Dermis microvascular lymphatic vessel endothelial cell (primary cell): ENCODE measurements around the gene SLC2A1. TPM values are rescaled to one million over a fixed set of nuclear protein-coding genes. Genes with fewer than 3 reads are reported as not detected.
A peak's percentile ranks its signal among the peaks of the same experiment; 100 is the strongest.

Experiments
- DNase-seq, 2 donors: peaks; one replicate each; pipeline versions ENCODE4 v3.0.0 to v3.0.0-alpha.2; 2010; ENCODE audit warnings: low read depth in 2 of 2
- total RNA-seq: library from RNA; depleted of rRNA; stranded (reverse); fragments of >200 nt; gene quantifications from 2 replicates; pipeline ENCODE4 v1.2.1, GENCODE V29; 2014

Gene SLC2A1
- 10.4 and 14.3 TPM in 2 replicates for total RNA-seq

GRCh38 chr1:42958488-42959319 lies at the start of gene SLC2A1:
TSS of gene SLC2A1 (minus strand) at chr1:42958868. CDS start at chr1:42958651, 217 bp downstream.
- peak; percentile 77 to 95 for DNase-seq

DNA sequence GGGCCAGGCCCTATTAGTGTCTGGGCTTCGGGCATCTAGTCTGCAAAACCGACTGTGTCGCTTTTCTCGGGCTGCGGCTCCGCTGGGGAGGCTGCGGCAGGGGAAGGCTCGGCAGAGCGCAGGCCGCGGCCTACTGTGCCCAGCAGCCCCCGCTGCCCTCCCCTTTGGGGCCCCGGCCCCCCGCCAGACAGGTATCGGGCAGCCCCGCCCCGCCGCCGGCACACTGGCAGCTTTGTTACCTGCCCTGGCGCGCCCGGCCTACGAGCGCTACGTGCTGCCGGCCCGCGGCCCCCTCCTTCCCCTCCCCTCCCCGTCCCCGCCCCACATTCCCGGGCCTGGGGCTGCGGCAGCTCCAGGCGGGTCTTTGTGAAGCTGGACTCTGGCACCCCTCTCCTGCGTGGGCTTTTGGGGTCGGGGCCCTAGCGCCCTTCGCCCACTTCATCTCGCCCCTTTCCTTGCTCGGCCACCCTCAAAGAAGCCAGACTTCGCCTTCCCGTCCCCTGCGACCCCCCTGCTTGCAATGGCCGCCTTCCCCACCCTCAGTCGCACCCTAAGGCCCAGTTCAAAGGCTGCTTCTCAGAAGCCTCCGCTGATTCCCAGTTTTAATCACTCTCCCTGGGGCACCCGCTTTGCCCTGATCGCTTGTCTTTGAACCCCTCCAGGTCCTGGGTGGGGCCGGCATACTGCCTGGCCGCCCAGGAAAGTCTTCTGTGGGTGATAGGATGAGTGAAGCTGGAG lies 48.9 kb upstream of the SLC2A1 start:
- DNase-seq, result no peak

- no peak for DNase-seq
These were observed 47.0 kb upstream of the SLC2A1 start for GRCh38 chr1:43005460-43006361.

- no peak for DNase-seq
These were observed 46.2 kb upstream of the SLC2A1 start for GRCh38 chr1:43004587-43005459.

GRCh38 chr1:43002766-43003165 lies 44.1 kb upstream of the SLC2A1 start:
- DNase-seq, result no peak

DNA sequence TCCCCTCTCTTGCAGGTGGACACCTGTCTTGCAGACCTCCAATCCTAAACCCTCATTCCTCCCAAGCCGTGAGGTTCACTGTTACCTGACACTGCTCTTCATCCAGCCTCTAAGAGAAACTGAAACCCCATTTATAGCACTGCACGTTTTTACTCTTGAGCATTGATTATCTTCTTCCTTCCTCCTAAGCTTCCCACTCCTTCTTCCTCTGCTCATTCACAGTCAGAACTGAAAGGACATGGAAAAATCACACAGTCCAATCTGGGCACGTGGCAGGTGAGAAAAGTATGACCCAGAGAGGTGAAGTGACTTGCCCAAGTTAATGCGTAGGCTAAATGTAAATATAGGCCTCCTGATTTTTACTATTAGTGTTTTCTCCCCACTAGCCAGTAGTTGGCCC lies 43.4 kb upstream of the SLC2A1 start:
- no peak for DNase-seq

DNA sequence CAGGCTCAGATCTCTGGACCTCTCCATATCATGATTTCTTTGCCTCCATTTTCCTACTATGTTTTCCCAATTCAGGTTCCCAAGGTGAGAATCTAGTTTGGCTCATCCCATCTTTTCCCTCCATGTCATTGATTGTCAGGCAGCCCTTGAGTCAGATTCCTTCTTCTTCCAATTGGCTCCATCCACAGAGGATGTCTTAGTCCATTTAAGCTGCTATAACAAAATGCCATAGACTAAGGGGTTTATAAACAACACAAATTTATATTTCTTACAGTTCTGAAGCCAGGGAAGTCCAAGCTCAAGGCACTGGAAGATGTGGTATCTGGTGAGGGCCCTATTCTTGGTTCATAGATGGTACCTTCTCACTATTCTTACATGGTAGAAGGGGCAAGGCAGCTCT lies 42.8 kb upstream of the SLC2A1 start:
- no peak for DNase-seq

DNA sequence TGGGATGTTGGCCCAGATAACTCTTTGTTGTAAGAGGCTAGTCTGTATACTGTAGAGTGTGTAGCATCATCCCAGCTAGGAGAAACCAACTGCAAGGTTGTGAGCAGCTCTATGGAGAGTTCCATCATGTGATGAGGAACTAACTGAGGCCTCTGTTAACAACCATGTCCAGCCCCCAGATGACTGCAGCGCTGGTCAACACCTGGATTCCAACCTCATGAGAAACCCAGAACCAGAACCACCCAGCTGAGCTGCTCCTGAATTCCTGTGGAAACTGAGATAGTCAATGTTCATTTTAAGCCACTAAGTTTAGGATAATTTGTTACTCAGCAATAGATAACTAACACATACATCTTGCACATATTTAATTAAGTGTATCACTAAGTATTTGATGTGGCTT lies 41.6 kb upstream of the SLC2A1 start:
- DNase-seq, result no peak

- no peak for DNase-seq
These were observed 40.6 kb upstream of the SLC2A1 start for GRCh38 chr1:42999308-42999707.

DNA sequence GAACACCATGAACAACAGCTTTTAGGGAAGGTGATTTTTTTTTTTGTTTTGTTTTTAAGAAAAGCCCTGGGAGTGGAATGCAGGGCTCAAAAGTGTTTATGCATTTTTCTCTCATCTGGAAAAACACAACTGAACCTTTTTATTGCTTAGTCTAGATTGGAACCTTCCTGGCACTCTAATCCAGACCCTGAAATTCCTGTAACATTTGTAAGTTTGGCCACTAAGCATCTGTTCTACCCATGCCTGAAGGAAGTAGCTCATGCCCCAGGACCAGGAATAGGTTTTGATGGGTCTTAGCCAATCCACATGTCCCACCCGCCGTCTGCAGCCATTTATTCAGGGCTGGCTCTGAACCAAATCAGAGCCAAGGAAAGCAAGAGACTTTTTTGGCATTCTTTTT lies 39.7 kb upstream of the SLC2A1 start:
- DNase-seq, result no peak

- no peak for DNase-seq
These were observed 37.8 kb upstream of the SLC2A1 start for GRCh38 chr1:42996384-42996970.

GRCh38 chr1:42993502-42994136 lies 35.0 kb upstream of the SLC2A1 start:
- no peak for DNase-seq

GRCh38 chr1:42992054-42992571 lies 33.4 kb upstream of the SLC2A1 start:
- no peak for DNase-seq

DNA sequence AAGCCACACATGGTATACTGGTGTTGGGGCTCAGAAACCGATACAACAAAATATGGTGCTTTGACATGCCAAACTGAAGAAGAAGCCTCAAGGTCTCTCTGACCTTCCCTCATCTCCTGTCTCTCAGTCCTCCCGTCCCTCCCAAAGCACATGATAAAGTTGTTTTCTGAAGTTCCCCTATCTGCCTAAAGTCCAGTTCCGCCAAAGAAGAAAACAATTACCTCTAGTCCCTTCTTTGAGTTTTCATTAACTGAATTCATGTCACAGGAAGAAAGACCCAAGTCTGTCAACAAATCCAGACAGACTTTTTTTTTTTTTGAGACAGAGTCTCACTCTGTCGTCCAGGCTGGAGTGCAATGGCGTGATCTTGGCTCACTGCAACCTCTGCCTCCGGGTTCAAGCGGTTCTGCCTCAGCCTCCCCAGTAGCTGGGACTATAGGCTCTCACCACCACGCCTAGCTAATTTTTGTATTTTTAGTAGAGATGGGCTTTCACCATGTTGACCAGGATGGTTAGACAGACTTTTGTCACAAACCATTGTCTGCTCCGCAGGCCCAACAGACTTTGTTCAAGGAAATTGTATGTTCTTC lies 32.2 kb upstream of the SLC2A1 start:
- no peak for DNase-seq

GRCh38 chr1:42983693-42984092 lies 25.0 kb upstream of the SLC2A1 start:
- no peak for DNase-seq

- no peak for DNase-seq
These were observed 24.6 kb upstream of the SLC2A1 start for GRCh38 chr1:42983253-42983652.

DNA sequence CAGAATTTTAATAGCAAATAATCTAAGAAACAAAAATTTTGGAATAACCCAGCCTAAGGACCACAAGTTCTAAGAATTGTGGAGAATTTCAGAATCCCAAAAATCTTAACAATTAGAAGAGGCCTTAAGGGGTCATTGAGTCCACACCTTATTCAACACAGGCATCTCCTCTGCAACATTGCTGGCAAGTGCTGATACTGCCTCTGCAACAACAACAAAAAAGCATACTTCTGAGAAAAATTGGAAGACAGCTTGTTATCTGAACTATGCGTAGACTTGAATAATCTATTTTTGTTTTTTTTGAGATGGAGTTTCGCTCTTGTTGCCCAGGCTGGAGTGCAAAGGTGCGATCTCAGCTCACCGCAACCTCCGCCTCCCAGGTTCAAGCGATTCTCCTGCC lies 24.0 kb upstream of the SLC2A1 start:
- no peak for DNase-seq

GRCh38 chr1:42981871-42982270 lies 23.2 kb upstream of the SLC2A1 start:
- no peak for DNase-seq

DNA sequence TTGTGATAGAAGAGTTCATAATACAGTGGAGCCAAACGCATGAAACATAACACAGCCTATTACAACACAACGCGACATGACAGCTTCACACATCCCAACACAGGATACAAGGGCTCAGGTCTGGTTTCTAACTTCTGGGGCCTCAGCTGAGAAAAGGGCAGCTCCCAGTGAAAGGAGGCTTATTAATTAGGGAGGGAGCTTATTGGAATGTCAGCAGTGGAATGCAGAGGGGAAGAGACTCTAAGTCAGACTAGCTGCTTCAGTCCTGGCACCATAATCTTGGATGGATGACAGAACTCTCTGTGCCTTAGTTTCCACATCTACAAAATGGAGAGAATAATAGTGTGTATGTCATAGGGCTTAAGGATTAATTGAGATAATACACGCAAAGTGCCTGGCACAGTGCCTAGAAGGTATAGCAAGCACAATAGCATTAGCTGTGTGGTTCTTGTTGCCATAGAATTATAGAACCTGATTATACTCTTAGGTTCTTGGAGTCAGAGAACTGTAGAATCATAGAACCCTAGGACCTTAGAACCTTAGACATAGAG lies 22.7 kb upstream of the SLC2A1 start:
- DNase-seq, result no peak
